PC-3 (cell line): Measurements from ENCODE around the gene HOXC4. TPM values are rescaled to one million over a fixed set of nuclear protein-coding genes. Genes with fewer than 3 reads are reported as not detected.
"Not testable (repeated sequence)": the region's sequence is repeated elsewhere in the genome, so short reads cannot be mapped to it uniquely, and the experiment has no call there.

Experiments
- ATAC-seq: fragments of 200-7000 bp; cut with Tn5 transposase; 2 replicates; pipeline ENCODE4 v1.9.1; 2020; ENCODE audit warnings: mild to moderate bottlenecking, moderate library complexity
- BruUV-seq: library from RNA; stranded (reverse); fragments of 400-500 nt; replicated peaks from 2 replicates; lab custom pipeline; 2021; lab: Mats Ljungman, UMichigan
- CTCF ChIA-PET: fragments of 300-600 bp; sonication (Branson Sonifier 250); formaldehyde crosslinking; loops from one replicate; lab custom pipeline; 2022; ENCODE audit warnings: antibody characterized with exemption; lab: Charles Lee
- POLR2A ChIA-PET: fragments of 300-600 bp; sonication (Branson Sonifier 250); formaldehyde crosslinking; loops from one replicate; lab custom pipeline; 2022; ENCODE audit warnings: antibody characterized with exemption; ENCODE audit not compliant: unreplicated experiment; lab: Charles Lee
- DNase-seq: peaks from one replicate; pipeline ENCODE4 v3.0.0-alpha.2; 2015
- H2AFZ ChIP-seq: fragments of 300-600 bp; sonication (generic); 2 replicates; pipeline ENCODE4 v1.6.0; 2016; ENCODE audit warnings: antibody characterized with exemption, low read length
- H3F3A ChIP-seq: fragments of 300-600 bp; sonication (generic); one replicate; pipeline ENCODE4 v1.6.0; 2017; ENCODE audit warnings: antibody characterized with exemption, low read length, control low read depth, mild to moderate bottlenecking; ENCODE audit not compliant: unreplicated experiment
- H3K27ac ChIP-seq: fragments of 300-600 bp; sonication (generic); 2 replicates; pipeline ENCODE4 v1.5.1; 2016; ENCODE audit warnings: mild to moderate bottlenecking, low read length
- H3K27me3 ChIP-seq: fragments of 300-600 bp; sonication (generic); 2 replicates; pipeline ENCODE4 v1.6.1; 2016; ENCODE audit warnings: low read length, mixed read lengths
- H3K36me3 ChIP-seq: fragments of 300-600 bp; sonication (generic); 2 replicates; pipeline ENCODE4 v1.6.1; 2016; ENCODE audit warnings: low read depth, mixed run types, low read length, mixed read lengths
- H3K4me1 ChIP-seq: fragments of 300-600 bp; sonication (generic); 2 replicates; pipeline ENCODE4 v1.5.1; 2016; ENCODE audit warnings: low read length; ENCODE audit not compliant: insufficient read depth
- H3K4me2 ChIP-seq: fragments of 300-600 bp; sonication (generic); 2 replicates; pipeline ENCODE4 v1.6.0; 2016; ENCODE audit warnings: low read length
- H3K4me3 ChIP-seq: fragments of 300-600 bp; sonication (generic); 2 replicates; pipeline ENCODE4 v1.5.1; 2016; ENCODE audit warnings: mild to moderate bottlenecking, low read length, mixed read lengths
- H3K79me2 ChIP-seq: fragments of 300-600 bp; sonication (generic); 2 replicates; pipeline ENCODE4 v1.6.1; 2017; ENCODE audit warnings: low read length, mixed read lengths
- H3K9ac ChIP-seq: fragments of 300-600 bp; sonication (generic); 2 replicates; pipeline ENCODE4 v1.6.0; 2016; ENCODE audit warnings: mild to moderate bottlenecking, low read length
- H3K9me2 ChIP-seq: fragments of 300-600 bp; sonication (generic); replicated peaks from 2 replicates; pipeline ENCODE4 v1.6.1; 2016; ENCODE audit warnings: mixed run types, low read length, mixed read lengths
- H3K9me3 ChIP-seq: fragments of 300-600 bp; sonication (generic); 2 replicates; pipeline ENCODE4 v1.6.1; 2016; ENCODE audit warnings: low read length, mixed read lengths
- H4K20me1 ChIP-seq: fragments of 300-600 bp; sonication (generic); 2 replicates; pipeline ENCODE4 v1.6.1; 2016; ENCODE audit warnings: low read length, mixed read lengths
- intact Hi-C: fragments of 100-400 bp; cut with micrococcal nuclease; formaldehyde crosslinking; loops from 2 replicates; pipeline ENCODE4 v1.9.0; 2023
- total RNA-seq: library from RNA; depleted of rRNA; stranded (reverse); fragments of >200 nt; gene quantifications from 2 replicates; pipeline ENCODE4 v1.2.3, GENCODE V29; 2014

Gene HOXC4
- total RNA-seq, 1 experiment from 2014 or later, result 1.8 TPM

GRCh38 chr12:54079115-54079514 lies 25.5 kb downstream of the HOXC4 start:
- H3K4me2 ChIP-seq, H3K79me2 ChIP-seq, H3K4me3 ChIP-seq, H4K20me1 ChIP-seq, DNase-seq, H3K27me3 ChIP-seq, BruUV-seq, POLR2A ChIA-PET, CTCF ChIA-PET, H2AFZ ChIP-seq, H3K9me2 ChIP-seq, H3K27ac ChIP-seq, H3K9me3 ChIP-seq, H3F3A ChIP-seq, H3K36me3 ChIP-seq, H3K4me1 ChIP-seq, intact Hi-C loops, ATAC-seq, H3K9ac ChIP-seq: not testable (repeated sequence)

GRCh38 chr12:54080008-54080924 lies 26.6 kb downstream of the HOXC4 start:
- H4K20me1 ChIP-seq, H3K9me3 ChIP-seq, DNase-seq, H3K4me2 ChIP-seq, H2AFZ ChIP-seq, H3F3A ChIP-seq, H3K4me3 ChIP-seq, intact Hi-C loops, POLR2A ChIA-PET, H3K4me1 ChIP-seq, H3K36me3 ChIP-seq, H3K79me2 ChIP-seq, BruUV-seq, H3K9me2 ChIP-seq, H3K9ac ChIP-seq, H3K27ac ChIP-seq, H3K27me3 ChIP-seq, CTCF ChIA-PET, ATAC-seq: not testable (repeated sequence)

- H3K9ac ChIP-seq, H3K4me2 ChIP-seq, ATAC-seq, DNase-seq, intact Hi-C loops, H3K9me2 ChIP-seq, BruUV-seq, H3F3A ChIP-seq, H3K9me3 ChIP-seq, H4K20me1 ChIP-seq, H2AFZ ChIP-seq, CTCF ChIA-PET, H3K27ac ChIP-seq, H3K4me3 ChIP-seq, POLR2A ChIA-PET, H3K36me3 ChIP-seq, H3K27me3 ChIP-seq, H3K79me2 ChIP-seq, H3K4me1 ChIP-seq: not testable (repeated sequence)
Measured at GRCh38 chr12:54081053-54081514, 27.4 kb downstream of the HOXC4 start.

- POLR2A ChIA-PET, H3K9me2 ChIP-seq, H3K36me3 ChIP-seq, H3K4me2 ChIP-seq, H4K20me1 ChIP-seq, ATAC-seq, H3K4me3 ChIP-seq, intact Hi-C loops, H2AFZ ChIP-seq, H3K27me3 ChIP-seq, H3K79me2 ChIP-seq, H3K27ac ChIP-seq, H3K9ac ChIP-seq, BruUV-seq, H3K4me1 ChIP-seq, H3K9me3 ChIP-seq, DNase-seq, CTCF ChIA-PET, H3F3A ChIP-seq: not testable (repeated sequence)
Measured at GRCh38 chr12:54081581-54082396, 28.2 kb downstream of the HOXC4 start.
